GM12878 (cell line): ENCODE results near the gene CLIC5. TPM values are rescaled to one million over a fixed set of nuclear protein-coding genes. Genes with fewer than 3 reads are reported as not detected.

Source experiments
- ATAC-seq: fragments of 200-7000 bp; cut with Tn5 transposase; 3 replicates; pipeline ENCODE4 v1.9.1; 2020; ENCODE audit warnings: mild to moderate bottlenecking, moderate library complexity
- BruUV-seq: library from RNA; stranded (reverse); fragments of 400-500 nt; replicated peaks from 2 replicates; lab custom pipeline; 2021; lab: Mats Ljungman, UMichigan
- CTCF ChIA-PET: fragments of 300-600 bp; sonication (Branson Sonifier 250); formaldehyde crosslinking; extraction: SDS; loops from one replicate; lab custom pipeline; 2021; ENCODE audit warnings: inconsistent platforms; lab: Yijun Ruan, JAX
- POLR2A ChIA-PET: fragments of 350-600 bp; formaldehyde crosslinking; extraction: SDS; loops from one replicate; lab custom pipeline; 2021; ENCODE audit warnings: inconsistent platforms; lab: Charles Lee
- RAD21 ChIA-PET: fragments of 300-600 bp; sonication (Branson Sonifier 250); formaldehyde crosslinking; loops from one replicate; lab custom pipeline; 2023; ENCODE audit warnings: antibody characterized with exemption; ENCODE audit not compliant: unreplicated experiment; lab: Charles Lee
- SMC1A ChIA-PET: fragments of 300-600 bp; sonication (Branson Sonifier 250); formaldehyde crosslinking; loops from one replicate; lab custom pipeline; 2023; ENCODE audit not compliant: unreplicated experiment, uncharacterized antibody; lab: Charles Lee
- DNase-seq: peaks from one replicate; pipeline ENCODE4 v3.0.0-alpha.2; 2011; ENCODE audit warnings: low read depth, low spot score
- FAIRE-seq: peaks from 3 replicates; lab custom pipeline; 2011; peaks lifted over from hg19 to GRCh38; lab: Jason Lieb, UNC
- H2AFZ ChIP-seq: 2 replicates; pipeline ENCODE4 v1.6.0; 2011; ENCODE audit warnings: low read depth, low read length, control low read depth; ENCODE audit not compliant: control insufficient read depth
- H3K27ac ChIP-seq: 2 replicates; pipeline ENCODE4 v1.5.1; 2011; ENCODE audit warnings: control low read depth; ENCODE audit not compliant: control insufficient read depth, insufficient read depth
- H3K27me3 ChIP-seq, 2 experiments: replicated peaks in 1 of 2; 2 replicates each; pipeline versions ENCODE4 v1.6.0 to v1.6.1; 2011; ENCODE audit warnings: low read length in 1 of 2; ENCODE audit not compliant: control insufficient read depth in 2 of 2, insufficient read depth in 2 of 2
- H3K36me3 ChIP-seq, 2 experiments: 2 replicates each; pipeline ENCODE4 v1.5.1; 2011; ENCODE audit warnings: low read length in 1 of 2; ENCODE audit not compliant: control insufficient read depth in 2 of 2, insufficient read depth in 2 of 2
- H3K4me1 ChIP-seq: 2 replicates; pipeline ENCODE4 v1.6.1; 2011; ENCODE audit warnings: mild to moderate bottlenecking, low read length, moderate library complexity, mixed read lengths; ENCODE audit not compliant: control insufficient read depth, insufficient read depth
- H3K4me2 ChIP-seq: 2 replicates; pipeline ENCODE4 v1.6.0; 2011; ENCODE audit warnings: control low read depth; ENCODE audit not compliant: control insufficient read depth, insufficient read depth
- H3K4me3 ChIP-seq: fragments of 200-600 bp; sonication (generic); 2 replicates; pipeline ENCODE4 v1.5.1; 2016
- H3K79me2 ChIP-seq: 2 replicates; pipeline ENCODE4 v1.6.0; 2011; ENCODE audit warnings: low read length; ENCODE audit not compliant: control insufficient read depth, insufficient read depth
- H3K9ac ChIP-seq: 2 replicates; pipeline ENCODE4 v1.8.0; 2011; ENCODE audit warnings: low read length, control low read depth, mixed read lengths; ENCODE audit not compliant: control insufficient read depth, insufficient read depth
- H3K9me3 ChIP-seq: replicated peaks from 3 replicates; pipeline ENCODE4 v1.5.1; 2011; ENCODE audit warnings: mild to moderate bottlenecking, low read length; ENCODE audit not compliant: control insufficient read depth, insufficient read depth
- H4K20me1 ChIP-seq: 2 replicates; pipeline ENCODE4 v1.6.0; 2011; ENCODE audit not compliant: control insufficient read depth, insufficient read depth
- CBX3 ChIP-seq: fragments of 200-600 bp; sonication (generic); IDR thresholded peaks from 2 replicates; pipeline ENCODE4 v1.6.1; 2016; ENCODE audit warnings: low read depth, borderline replicate concordance
- CEBPB ChIP-seq, 2 experiments: fragments of 150-350 bp in 1 of 2; IDR thresholded peaks; 2 replicates each; pipeline ENCODE4 v1.6.1; 2012 to 2014; ENCODE audit warnings: low read depth in 2 of 2, low read length in 2 of 2, borderline replicate concordance in 1 of 2, inconsistent platforms in 1 of 2
- CREM ChIP-seq: IDR thresholded peaks from 2 replicates; pipeline ENCODE4 v1.6.1; 2014; ENCODE audit warnings: antibody characterized with exemption, low read depth
- EZH2 ChIP-seq: IDR thresholded peaks from 2 replicates; pipeline ENCODE4 v1.6.1; 2012; ENCODE audit warnings: low read depth, mild to moderate bottlenecking, control low read depth, inconsistent platforms, low read length, borderline replicate concordance; ENCODE audit not compliant: control insufficient read depth
- GABPA ChIP-seq: IDR thresholded peaks from 2 replicates; pipeline ENCODE4 v1.6.1; 2014; ENCODE audit warnings: antibody characterized with exemption, low read depth, mild to moderate bottlenecking, inconsistent platforms
- IRF4 ChIP-seq: IDR thresholded peaks from 2 replicates; pipeline ENCODE4 v1.6.1; 2011; ENCODE audit warnings: low read depth, low read length
- MYB ChIP-seq: fragments of 150-350 bp; IDR thresholded peaks from 2 replicates; pipeline ENCODE4 v1.6.1; 2014; ENCODE audit warnings: mild to moderate bottlenecking, low read depth, low read length, borderline replicate concordance
- MYC ChIP-seq: IDR thresholded peaks from 2 replicates; pipeline ENCODE4 v1.6.1; 2011; ENCODE audit warnings: mild to moderate bottlenecking, low read length, moderate library complexity, inconsistent platforms; ENCODE audit not compliant: insufficient read depth, insufficient replicate concordance, insufficient read length, severe bottlenecking
- NFIC ChIP-seq: IDR thresholded peaks from 2 replicates; pipeline ENCODE4 v1.6.1; 2012; ENCODE audit warnings: low read depth, mild to moderate bottlenecking, inconsistent platforms, low read length, moderate library complexity
- NRF1 ChIP-seq: conservative IDR thresholded peaks from 2 replicates; pipeline ENCODE4 v1.6.1; 2011; ENCODE audit warnings: mild to moderate bottlenecking, low read depth, low read length, improper control_type of control experiment
- PAX5 ChIP-seq: IDR thresholded peaks from 2 replicates; pipeline ENCODE4 v1.6.1; 2011; ENCODE audit warnings: low read depth, low read length, borderline replicate concordance
- PKNOX1 ChIP-seq: fragments of 450-650 bp; IDR thresholded peaks from 2 replicates; pipeline ENCODE4 v1.6.1; 2016; ENCODE audit warnings: mild to moderate bottlenecking
- RAD21 ChIP-seq: IDR thresholded peaks from 2 replicates; pipeline ENCODE4 v1.6.1; 2011; ENCODE audit warnings: mild to moderate bottlenecking, low read depth, low read length, moderate library complexity; ENCODE audit not compliant: insufficient read depth
- SIN3A ChIP-seq: IDR thresholded peaks from 2 replicates; pipeline ENCODE4 v1.6.1; 2012; ENCODE audit warnings: low read depth, low read length, improper control_type of control experiment
- TAF1 ChIP-seq: IDR thresholded peaks from 2 replicates; pipeline ENCODE4 v1.6.1; 2011; ENCODE audit warnings: mild to moderate bottlenecking, low read depth, low read length, borderline replicate concordance
- ZNF384 ChIP-seq: IDR thresholded peaks from 2 replicates; pipeline ENCODE4 v1.6.1; 2012; ENCODE audit warnings: low read depth, mild to moderate bottlenecking, low read length, improper control_type of control experiment, borderline replicate concordance
- ZSCAN29 ChIP-seq: fragments of 450-650 bp; IDR thresholded peaks from 2 replicates; pipeline ENCODE4 v1.6.1; 2017; ENCODE audit warnings: mild to moderate bottlenecking, moderate library complexity
- WGBS: methylation state at CpG from one replicate; pipeline ENCODE4 v1.1.6; 2016; ENCODE audit warnings: low lambda C conversion rate; ENCODE audit not compliant: insufficient replicate concordance, insufficient coverage; ENCODE audit errors: missing lambda C conversion rate; 5-methylcytosine and 5-hydroxymethylcytosine counted together
- in situ Hi-C: fragments of 300-500 bp; cut with MboI; formaldehyde crosslinking; loops from 9 replicates; pipeline ENCODE4 v1.14.3; 2018; ENCODE audit warnings: mixed read lengths
- intact Hi-C: fragments of 100-400 bp; cut with micrococcal nuclease; formaldehyde crosslinking; loops from one replicate; pipeline ENCODE4 v1.14.2; 2022; ENCODE audit not compliant: unreplicated experiment
- polyA plus RNA-seq, 11 experiments: library from polyadenylated mRNA; depleted of rRNA in 4 of 11; unstranded in 6 of 11; stranded (reverse) in 5 of 11; fragments of >200 nt; fragmentation: Nextera tagmentation in 4 of 11; fragmentation: Illumina TruSeq in 1 of 11; extraction: Ambion mirVana in 4 of 11; extraction: Trizol in 1 of 11; gene quantifications; 1 replicate in 1 of 11; 2 replicates in 10 of 11; pipeline versions ENCODE4 v1.2.1 to v1.2.3, GENCODE V29; 2011 to 2016; ENCODE audit warnings: inconsistent platforms in 2 of 11, missing spikeins in 2 of 11, low read depth in 1 of 11
- total RNA-seq, 4 experiments: library from RNA; depleted of rRNA in 3 of 4; stranded (reverse); fragments of >200 nt in 3 of 4; fragmentation: Illumina TruSeq in 1 of 4; extraction: Trizol in 1 of 4; gene quantifications; 2 replicates each; pipeline versions ENCODE4 v1.2.1 to v1.2.3, GENCODE V29; 2013 to 2021
- TF ChIP-seq, protein P1 (sequence below): IDR thresholded peaks from 2 replicates; pipeline ENCODE4 v1.6.1; 2012; ENCODE audit warnings: low read length, inconsistent platforms

The CLIC5 gene
- total and polyA plus RNA-seq, 10 of the 15 experiments (the other 5 are each of a cell fraction or from before 2014, with no cell fraction given) = 0.01 to 0.08 (median 0.02) TPM; not detected in 7

- Histone ChIP-seq H3K79me2 (no peaks in the 10 kb centered on the region), H3K4me2 (no peak overlapping the region), H3K9ac (no peak overlapping the region), H3K27me3 (no peaks in the 10 kb centered on the region; a peak in 1 of 4 replicates), H4K20me1 (no peaks in the 10 kb centered on the region), H2AFZ (no peak overlapping the region), H3K36me3 (no peaks in the 10 kb centered on the region), H3K27ac (no peak overlapping the region), H3K9me3 (no peaks in the 10 kb centered on the region), H3K4me1 (no peaks in the 10 kb centered on the region), H3K4me3 (no peak overlapping the region)
- ATAC-seq (no peak), DNase-seq (no peak), FAIRE-seq (no peak)
- in situ Hi-C loops = no loop called here
- intact Hi-C loops = no loop called here
- ChIA-PET POLR2A (no interaction called here), RAD21 (no interaction called here), CTCF (interaction anchor here (1.4 kb wide), 1 partner anchor 11 kb away, joined by 3 read pairs; no protein-coding TSS in a partner anchor), SMC1A (no interaction called here)
- no peak for TF ChIP-seq EZH2
- TF ChIP-seq CREM = no peak
- no peak for TF ChIP-seq NFIC
- no peak for TF ChIP-seq MYB
- no peak for TF ChIP-seq ZNF384
- no TSS peak for BruUV-seq
- 64% methylated on average over 3 of the region's 3 CpGs for WGBS
These were observed 34.6 kb downstream of the CLIC5 start for GRCh38 chr6:45981046-45981445.

- WGBS = 0% methylated on average over 2 of the region's 2 CpGs
- in situ Hi-C loops = no loop called here
- H3K9me3 ChIP-seq = no peaks in the 10 kb centered on the region; the same call in 2 of the 3 replicates
- no peaks in the 10 kb centered on the region for H4K20me1 ChIP-seq
- intact Hi-C loops = no loop called here
- ATAC-seq (no peak), DNase-seq (no peak), FAIRE-seq (no peak)
- no peak overlapping the region for H3K4me2 ChIP-seq
- no peaks in the 10 kb centered on the region for H3K36me3 ChIP-seq
- no peak overlapping the region for H3K27ac ChIP-seq
- ChIA-PET CTCF (interaction anchor here (1.3 kb wide), 1 partner anchor 14 kb away, joined by 3 read pairs; no protein-coding TSS in a partner anchor), POLR2A (no interaction called here), SMC1A (no interaction called here), RAD21 (no interaction called here)
- H3K27me3 ChIP-seq = no peaks in the 10 kb centered on the region; a peak in 1 of 4 replicates
- no peak overlapping the region for H3K4me3 ChIP-seq
- no peak overlapping the region for H3K9ac ChIP-seq
- BruUV-seq = no TSS peak
- no peaks in the 10 kb centered on the region for H3K79me2 ChIP-seq
- no peaks in the 10 kb centered on the region for H3K4me1 ChIP-seq
- no peak overlapping the region for H2AFZ ChIP-seq
- TF ChIP-seq, protein P1, sequence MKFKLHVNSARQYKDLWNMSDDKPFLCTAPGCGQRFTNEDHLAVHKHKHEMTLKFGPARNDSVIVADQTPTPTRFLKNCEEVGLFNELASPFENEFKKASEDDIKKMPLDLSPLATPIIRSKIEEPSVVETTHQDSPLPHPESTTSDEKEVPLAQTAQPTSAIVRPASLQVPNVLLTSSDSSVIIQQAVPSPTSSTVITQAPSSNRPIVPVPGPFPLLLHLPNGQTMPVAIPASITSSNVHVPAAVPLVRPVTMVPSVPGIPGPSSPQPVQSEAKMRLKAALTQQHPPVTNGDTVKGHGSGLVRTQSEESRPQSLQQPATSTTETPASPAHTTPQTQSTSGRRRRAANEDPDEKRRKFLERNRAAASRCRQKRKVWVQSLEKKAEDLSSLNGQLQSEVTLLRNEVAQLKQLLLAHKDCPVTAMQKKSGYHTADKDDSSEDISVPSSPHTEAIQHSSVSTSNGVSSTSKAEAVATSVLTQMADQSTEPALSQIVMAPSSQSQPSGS = no peak
- no peak for TF ChIP-seq ZSCAN29
- TF ChIP-seq SIN3A = no peak
- no peak for TF ChIP-seq MYC
- no peak for TF ChIP-seq IRF4
- TF ChIP-seq RAD21 = no peak
- TF ChIP-seq TAF1 = no peak
- TF ChIP-seq GABPA = no peak
- no peak for TF ChIP-seq PKNOX1
- no peak for TF ChIP-seq PAX5
- TF ChIP-seq NRF1 = no peak
- no peak for TF ChIP-seq CEBPB (IDR thresholded peaks at IDR 0.05; ENCODE audit: borderline replicate concordance in 1 of 2, low read depth in 2 of 2, low read length in 2 of 2)
- no peak for TF ChIP-seq CBX3
These were observed 36.3 kb downstream of the CLIC5 start for GRCh38 chr6:45979311-45979710.
